ENCODE data around the gene FGF19.

The FGF19 gene

GRCh38 chr11:69746140-69746539, 42.3 kb upstream of the FGF19 start:
- CTCF ChIA-PET = no interaction called here
- peaks cover 0 to 48% (median 6%) of the 10 kb centered on the region in 5 experiments for H3K27me3 ChIP-seq (replicated peaks in 2 of 5; ENCODE audit: control insufficient read depth in 4 of 5, insufficient read depth in 5 of 5, low read length in 4 of 5)
- H3K27ac ChIP-seq (ENCODE audit: insufficient read depth in 1 of 2, low read depth in 1 of 2, low read length in 2 of 2, poor library complexity in 1 of 2, severe bottlenecking in 2 of 2) = no peak overlapping the region
- no peak overlapping the region for H3K4me3 ChIP-seq (ENCODE audit: control insufficient read depth in 1 of 7, extremely low read depth in 1 of 7, insufficient read depth in 4 of 7, low read depth in 2 of 7, low read length in 6 of 7)
- 87% methylated on average over 8 of the region's 8 CpGs for WGBS (ENCODE audit: insufficient coverage)
- H3K9me3 ChIP-seq (ENCODE audit: control extremely low read depth in 1 of 5, control insufficient read depth in 4 of 5, insufficient read depth in 2 of 5, low read depth in 1 of 5, low read length in 4 of 5) = no peaks in the 10 kb centered on the region
- H3K4me1 ChIP-seq (ENCODE audit: control extremely low read depth in 1 of 4, control insufficient read depth in 4 of 4, insufficient read depth in 4 of 4, low read length in 3 of 4) = no peaks in the 10 kb centered on the region
- DNase-seq = no peak
- POLR2A ChIA-PET = no interaction called here
- H3K36me3 ChIP-seq (ENCODE audit: control insufficient read depth in 4 of 4, insufficient read depth in 4 of 4, low read length in 3 of 4) = no peaks in the 10 kb centered on the region

GRCh38 chr11:69745201-69745600, 41.4 kb upstream of the FGF19 start:
- Histone ChIP-seq H3K4me1 (ENCODE audit: control extremely low read depth in 1 of 4, control insufficient read depth in 4 of 4, insufficient read depth in 4 of 4, low read length in 3 of 4) (no peaks in the 10 kb centered on the region), H3K27me3 (replicated peaks in 2 of 5; ENCODE audit: control insufficient read depth in 4 of 5, insufficient read depth in 5 of 5, low read length in 4 of 5) (peaks cover 0 to 42% (median 6%) of the 10 kb centered on the region in 5 experiments), H3K9me3 (ENCODE audit: control extremely low read depth in 1 of 5, control insufficient read depth in 4 of 5, insufficient read depth in 2 of 5, low read depth in 1 of 5, low read length in 4 of 5) (no peaks in the 10 kb centered on the region), H3K36me3 (ENCODE audit: control insufficient read depth in 4 of 4, insufficient read depth in 4 of 4, low read length in 3 of 4) (no peaks in the 10 kb centered on the region), H3K4me3 (ENCODE audit: control insufficient read depth in 1 of 7, extremely low read depth in 1 of 7, insufficient read depth in 4 of 7, low read depth in 2 of 7, low read length in 6 of 7) (no peak overlapping the region), H3K27ac (ENCODE audit: insufficient read depth in 1 of 2, low read depth in 1 of 2, low read length in 2 of 2, poor library complexity in 1 of 2, severe bottlenecking in 2 of 2) (no peak overlapping the region)
- 91% methylated on average over 10 of the region's 10 CpGs for WGBS (ENCODE audit: insufficient coverage)
- CTCF ChIA-PET = no interaction called here
- DNase-seq = no peak
- POLR2A ChIA-PET = no interaction called here

- DNase-seq = no peak
- WGBS (ENCODE audit: insufficient coverage) = 69% methylated on average over 7 of the region's 7 CpGs
- CTCF ChIA-PET = no interaction called here
- POLR2A ChIA-PET = no interaction called here
- H3K27me3 ChIP-seq (replicated peaks in 2 of 5; ENCODE audit: control insufficient read depth in 4 of 5, insufficient read depth in 5 of 5, low read length in 4 of 5) = peaks cover 0 to 35% (median 6%) of the 10 kb centered on the region in 5 experiments
- no peak overlapping the region for H3K27ac ChIP-seq (ENCODE audit: insufficient read depth in 1 of 2, low read depth in 1 of 2, low read length in 2 of 2, poor library complexity in 1 of 2, severe bottlenecking in 2 of 2)
- no peak overlapping the region for H3K4me3 ChIP-seq (ENCODE audit: control insufficient read depth in 1 of 7, extremely low read depth in 1 of 7, insufficient read depth in 4 of 7, low read depth in 2 of 7, low read length in 6 of 7)
- H3K36me3 ChIP-seq (ENCODE audit: control insufficient read depth in 4 of 4, insufficient read depth in 4 of 4, low read length in 3 of 4) = no peaks in the 10 kb centered on the region
- H3K4me1 ChIP-seq (ENCODE audit: control extremely low read depth in 1 of 4, control insufficient read depth in 4 of 4, insufficient read depth in 4 of 4, low read length in 3 of 4) = no peaks in the 10 kb centered on the region
- no peaks in the 10 kb centered on the region for H3K9me3 ChIP-seq (ENCODE audit: control extremely low read depth in 1 of 5, control insufficient read depth in 4 of 5, insufficient read depth in 2 of 5, low read depth in 1 of 5, low read length in 4 of 5)
These were observed 40.6 kb upstream of the FGF19 start for GRCh38 chr11:69744435-69744834.

GRCh38 chr11:69734841-69735240, 31.0 kb upstream of the FGF19 start:
- no peak overlapping the region for H3K27ac ChIP-seq (ENCODE audit: insufficient read depth in 1 of 2, low read depth in 1 of 2, low read length in 2 of 2, poor library complexity in 1 of 2, severe bottlenecking in 2 of 2)
- H3K27me3 ChIP-seq (replicated peaks in 2 of 5; ENCODE audit: control insufficient read depth in 4 of 5, insufficient read depth in 5 of 5, low read length in 4 of 5) = peaks cover 0 to 45% (median 6%) of the 10 kb centered on the region in 5 experiments
- DNase-seq = no peak
- WGBS (ENCODE audit: insufficient coverage) = 94% methylated on average over 3 of the region's 3 CpGs
- no peak overlapping the region for H3K4me3 ChIP-seq (ENCODE audit: control insufficient read depth in 1 of 7, extremely low read depth in 1 of 7, insufficient read depth in 4 of 7, low read depth in 2 of 7, low read length in 6 of 7)
- peaks cover 0 to 19% (median 16%) of the 10 kb centered on the region in 5 experiments for H3K9me3 ChIP-seq (ENCODE audit: control extremely low read depth in 1 of 5, control insufficient read depth in 4 of 5, insufficient read depth in 2 of 5, low read depth in 1 of 5, low read length in 4 of 5)
- H3K36me3 ChIP-seq (ENCODE audit: control insufficient read depth in 4 of 4, insufficient read depth in 4 of 4, low read length in 3 of 4) = no peaks in the 10 kb centered on the region
- CTCF ChIA-PET = no interaction called here
- POLR2A ChIA-PET = no interaction called here
- no peaks in the 10 kb centered on the region for H3K4me1 ChIP-seq (ENCODE audit: control extremely low read depth in 1 of 4, control insufficient read depth in 4 of 4, insufficient read depth in 4 of 4, low read length in 3 of 4)

- Histone ChIP-seq H3K27me3 (replicated peaks in 2 of 5; ENCODE audit: control insufficient read depth in 4 of 5, insufficient read depth in 5 of 5, low read length in 4 of 5) (peaks cover 0 to 48% (median 6%) of the 10 kb centered on the region in 5 experiments), H3K4me3 (ENCODE audit: control insufficient read depth in 1 of 7, extremely low read depth in 1 of 7, insufficient read depth in 4 of 7, low read depth in 2 of 7, low read length in 6 of 7) (no peak overlapping the region), H3K4me1 (ENCODE audit: control extremely low read depth in 1 of 4, control insufficient read depth in 4 of 4, insufficient read depth in 4 of 4, low read length in 3 of 4) (no peaks in the 10 kb centered on the region), H3K9me3 (ENCODE audit: control extremely low read depth in 1 of 5, control insufficient read depth in 4 of 5, insufficient read depth in 2 of 5, low read depth in 1 of 5, low read length in 4 of 5) (peaks cover 0 to 19% (median 16%) of the 10 kb centered on the region in 5 experiments), H3K36me3 (ENCODE audit: control insufficient read depth in 4 of 4, insufficient read depth in 4 of 4, low read length in 3 of 4) (no peaks in the 10 kb centered on the region), H3K27ac (ENCODE audit: insufficient read depth in 1 of 2, low read depth in 1 of 2, low read length in 2 of 2, poor library complexity in 1 of 2, severe bottlenecking in 2 of 2) (no peak overlapping the region)
- POLR2A ChIA-PET = no interaction called here
- CTCF ChIA-PET = no interaction called here
- 100% methylated on average over 2 of the region's 2 CpGs for WGBS (ENCODE audit: insufficient coverage)
- no peak for DNase-seq
These were observed 30.5 kb upstream of the FGF19 start for GRCh38 chr11:69734367-69734766.

- Histone ChIP-seq H3K9me3 (ENCODE audit: control extremely low read depth in 1 of 5, control insufficient read depth in 4 of 5, insufficient read depth in 2 of 5, low read depth in 1 of 5, low read length in 4 of 5) (peaks cover 0 to 12% (median 9%) of the 10 kb centered on the region in 5 experiments), H3K4me3 (ENCODE audit: control insufficient read depth in 1 of 7, extremely low read depth in 1 of 7, insufficient read depth in 4 of 7, low read depth in 2 of 7, low read length in 6 of 7) (no peak overlapping the region), H3K27ac (ENCODE audit: insufficient read depth in 1 of 2, low read depth in 1 of 2, low read length in 2 of 2, poor library complexity in 1 of 2, severe bottlenecking in 2 of 2) (no peak overlapping the region), H3K27me3 (replicated peaks in 2 of 5; ENCODE audit: control insufficient read depth in 4 of 5, insufficient read depth in 5 of 5, low read length in 4 of 5) (peaks cover 0 to 60% (median 10%) of the 10 kb centered on the region in 5 experiments), H3K4me1 (ENCODE audit: control extremely low read depth in 1 of 4, control insufficient read depth in 4 of 4, insufficient read depth in 4 of 4, low read length in 3 of 4) (no peaks in the 10 kb centered on the region), H3K36me3 (ENCODE audit: control insufficient read depth in 4 of 4, insufficient read depth in 4 of 4, low read length in 3 of 4) (no peaks in the 10 kb centered on the region)
- WGBS (ENCODE audit: insufficient coverage) = 78% methylated on average over 7 of the region's 7 CpGs
- DNase-seq = no peak
- ChIA-PET POLR2A (no interaction called here), CTCF (no interaction called here)
These were observed 29.1 kb upstream of the FGF19 start for GRCh38 chr11:69732910-69733309.

GRCh38 chr11:69731110-69731509, 27.3 kb upstream of the FGF19 start:
- Histone ChIP-seq H3K27me3 (replicated peaks in 2 of 5; ENCODE audit: control insufficient read depth in 4 of 5, insufficient read depth in 5 of 5, low read length in 4 of 5) (peaks cover 0 to 72% (median 10%) of the 10 kb centered on the region in 5 experiments), H3K36me3 (ENCODE audit: control insufficient read depth in 4 of 4, insufficient read depth in 4 of 4, low read length in 3 of 4) (no peaks in the 10 kb centered on the region), H3K4me1 (ENCODE audit: control extremely low read depth in 1 of 4, control insufficient read depth in 4 of 4, insufficient read depth in 4 of 4, low read length in 3 of 4) (no peaks in the 10 kb centered on the region), H3K4me3 (ENCODE audit: control insufficient read depth in 1 of 7, extremely low read depth in 1 of 7, insufficient read depth in 4 of 7, low read depth in 2 of 7, low read length in 6 of 7) (no peak overlapping the region), H3K27ac (ENCODE audit: insufficient read depth in 1 of 2, low read depth in 1 of 2, low read length in 2 of 2, poor library complexity in 1 of 2, severe bottlenecking in 2 of 2) (no peak overlapping the region), H3K9me3 (ENCODE audit: control extremely low read depth in 1 of 5, control insufficient read depth in 4 of 5, insufficient read depth in 2 of 5, low read depth in 1 of 5, low read length in 4 of 5) (peaks cover 0 to 11% (median 6%) of the 10 kb centered on the region in 5 experiments)
- no peak for DNase-seq
- ChIA-PET POLR2A (no interaction called here), CTCF (interaction anchor here (1.3 kb wide), 1 partner anchor 13 kb away, joined by 3 read pairs; no protein-coding TSS in a partner anchor)
- 95% methylated on average over 11 of the region's 11 CpGs for WGBS (ENCODE audit: insufficient coverage)
